HG02938 (cell line): ENCODE results near the gene CANT1.
"Not testable (repeated sequence)": the region's sequence is repeated elsewhere in the genome, so short reads cannot be mapped to it uniquely, and the experiment has no call there.

Experiments used
- ATAC-seq: cut with Tn5 transposase; IDR thresholded peaks from one replicate; pipeline ENCODE4 v1.9.1; 2021; ENCODE audit warnings: mild to moderate bottlenecking, moderate library complexity; ENCODE audit not compliant: unreplicated experiment

The CANT1 gene

GRCh38 chr17:78966123-78966813 is 43.3 kb downstream of the CANT1 start:
- no peak for ATAC-seq

GRCh38 chr17:78965491-78965924 is 44.1 kb downstream of the CANT1 start:
- no peak for ATAC-seq

- ATAC-seq = no peak
Observed at GRCh38 chr17:78963378-78963777, 46.2 kb downstream of the CANT1 start.

GRCh38 chr17:78962984-78963348 is 46.6 kb downstream of the CANT1 start:
- ATAC-seq = not testable (repeated sequence)

- no peak for ATAC-seq
Observed at GRCh38 chr17:78962345-78962983, 47.1 kb downstream of the CANT1 start.

GRCh38 chr17:78961571-78961970 is 48.0 kb downstream of the CANT1 start:
- no peak for ATAC-seq

GRCh38 chr17:78960928-78961327 is 48.6 kb downstream of the CANT1 start:
- no peak for ATAC-seq

GRCh38 chr17:78959803-78960202 is 49.8 kb downstream of the CANT1 start:
- no peak for ATAC-seq

- ATAC-seq = no peak
Observed at GRCh38 chr17:78958641-78959127, 50.9 kb downstream of the CANT1 start.

GRCh38 chr17:78957128-78957527 is 52.4 kb downstream of the CANT1 start:
- ATAC-seq = no peak

- no peak for ATAC-seq
Observed at GRCh38 chr17:78956254-78956653, 53.3 kb downstream of the CANT1 start.

- no peak for ATAC-seq
Observed at GRCh38 chr17:78954684-78955083, 54.9 kb downstream of the CANT1 start.

- ATAC-seq = no peak
Observed at GRCh38 chr17:78953356-78954350, 55.9 kb downstream of the CANT1 start.

- no peak for ATAC-seq
Observed at GRCh38 chr17:78952706-78953105, 56.9 kb downstream of the CANT1 start.

GRCh38 chr17:78951967-78952551 is 57.5 kb downstream of the CANT1 start:
- no peak for ATAC-seq

- no peak for ATAC-seq
Observed at GRCh38 chr17:78950870-78951269, 58.7 kb downstream of the CANT1 start.

GRCh38 chr17:78947235-78948149 is 62.1 kb downstream of the CANT1 start:
- ATAC-seq = no peak

- ATAC-seq = no peak
Observed at GRCh38 chr17:78946631-78947030, 62.9 kb downstream of the CANT1 start.

GRCh38 chr17:78946131-78946530 is 63.4 kb downstream of the CANT1 start:
- no peak for ATAC-seq

- not testable (repeated sequence) for ATAC-seq
Observed at GRCh38 chr17:78945455-78945854, 64.1 kb downstream of the CANT1 start.
